Sigmoid colon (tissue), 7 donors: ENCODE results near the gene C11orf24. TPM values are rescaled to one million over a fixed set of nuclear protein-coding genes. Genes with fewer than 3 reads are reported as not detected.

Experiments
- DNase-seq: peaks from one replicate; pipeline ENCODE4 v3.0.0-alpha.2; 2019
- H3K27ac ChIP-seq, 4 donors: fragments of 200-600 bp; sonication (generic); one replicate each; pipeline ENCODE4 v1.5.1; 2016 to 2019; ENCODE audit warnings: mild to moderate bottlenecking in 1 of 4
- H3K27me3 ChIP-seq, 3 donors: fragments of 200-600 bp; sonication (generic); one replicate each; pipeline ENCODE4 v1.5.1; 2019; ENCODE audit warnings: mild to moderate bottlenecking in 1 of 3
- H3K36me3 ChIP-seq, 4 donors: fragments of 200-600 bp; sonication (generic); one replicate each; pipeline ENCODE4 v1.5.1; 2016 to 2019
- H3K4me1 ChIP-seq, 4 donors: fragments of 200-600 bp; sonication (generic); one replicate each; pipeline ENCODE4 v1.5.1; 2017 to 2019
- H3K4me3 ChIP-seq, 4 donors: fragments of 200-600 bp; sonication (generic); one replicate each; pipeline ENCODE4 v1.5.1; 2017 to 2019; ENCODE audit warnings: mild to moderate bottlenecking in 2 of 4, moderate library complexity in 1 of 4
- H3K9me3 ChIP-seq, 4 donors: fragments of 200-600 bp in 3 of 4; sonication (generic) in 3 of 4; one replicate each; pipeline versions ENCODE4 v1.5.1 to v1.6.1; 2013 to 2019
- EP300 ChIP-seq, 4 donors: sonication (generic); formaldehyde crosslinking; IDR thresholded peaks; one replicate each; pipeline ENCODE4 v1.6.1; 2017; ENCODE audit warnings: antibody characterized with exemption in 4 of 4
- POLR2A ChIP-seq, 2 donors: fragments of 450-650 bp; IDR thresholded peaks; one replicate each; pipeline ENCODE4 v1.6.1; 2016; ENCODE audit warnings: antibody characterized with exemption in 2 of 2, mild to moderate bottlenecking in 2 of 2, moderate library complexity in 2 of 2
- POLR2AphosphoS5 ChIP-seq, 4 donors: sonication (generic); formaldehyde crosslinking; IDR thresholded peaks; one replicate each; pipeline ENCODE4 v1.6.1; 2017; ENCODE audit warnings: antibody characterized with exemption in 4 of 4
- WGBS, 2 donors: extraction: QIAGEN DNeasy Blood & Tissue Kit; methylation state at CpG; one replicate each; pipeline ENCODE4 v1.1.7; 2013; 5-methylcytosine and 5-hydroxymethylcytosine counted together
- intact Hi-C: fragments of 100-400 bp; cut with DNase I; formaldehyde crosslinking; loops from one replicate; pipeline ENCODE4 v1.15.1; 2023
- polyA plus RNA-seq, 3 donors: library from polyadenylated mRNA; stranded (reverse); fragments of 200-250 nt; gene quantifications; one replicate each; pipeline ENCODE4 v1.2.3, GENCODE V29; 2013
- total RNA-seq, 4 donors: library from RNA; depleted of rRNA; stranded (reverse); fragments of >200 nt; gene quantifications; one replicate each; pipeline ENCODE4 v1.1.0, GENCODE V29; 2016
- TF ChIP-seq, protein P1 (sequence below), 4 experiments: fragments of 450-650 bp in 3 of 4; fragments of 200-600 bp in 1 of 4; IDR thresholded peaks; one replicate each; pipeline ENCODE4 v1.5.1; 2016 to 2019; ENCODE audit warnings: antibody characterized with exemption in 4 of 4, mild to moderate bottlenecking in 3 of 4, moderate library complexity in 2 of 4
- donor health status: healthy with polysubstance abuse.
- donor health status: Bipolar disorder and iron deficiency.
- donor health status: healthy.

C11orf24 gene
- total and polyA plus RNA-seq, 7 donors, result 13.7 to 70.3 (median 25.4) TPM

- Histone ChIP-seq H3K9me3 (peaks cover 0 to 4% (median 0%) of the 10 kb centered on the region in 4 donors), H3K27me3 (no peaks in the 10 kb centered on the region), H3K27ac (no peak overlapping the region), H3K4me3 (no peak overlapping the region), H3K4me1 (no peaks in the 10 kb centered on the region), H3K36me3 (no peaks in the 10 kb centered on the region)
- 91 to 93% methylated on average over 7 of the region's 7 CpGs for WGBS, 2 donors
- no peak for DNase-seq
- intact Hi-C loops, result no loop called here
- TF ChIP-seq EP300 (IDR thresholded peaks at IDR 0.05) (no peak), POLR2AphosphoS5 (IDR thresholded peaks at IDR 0.05) (no peak), POLR2A (IDR thresholded peaks at IDR 0.05) (no peak)
- TF ChIP-seq, protein P1, sequence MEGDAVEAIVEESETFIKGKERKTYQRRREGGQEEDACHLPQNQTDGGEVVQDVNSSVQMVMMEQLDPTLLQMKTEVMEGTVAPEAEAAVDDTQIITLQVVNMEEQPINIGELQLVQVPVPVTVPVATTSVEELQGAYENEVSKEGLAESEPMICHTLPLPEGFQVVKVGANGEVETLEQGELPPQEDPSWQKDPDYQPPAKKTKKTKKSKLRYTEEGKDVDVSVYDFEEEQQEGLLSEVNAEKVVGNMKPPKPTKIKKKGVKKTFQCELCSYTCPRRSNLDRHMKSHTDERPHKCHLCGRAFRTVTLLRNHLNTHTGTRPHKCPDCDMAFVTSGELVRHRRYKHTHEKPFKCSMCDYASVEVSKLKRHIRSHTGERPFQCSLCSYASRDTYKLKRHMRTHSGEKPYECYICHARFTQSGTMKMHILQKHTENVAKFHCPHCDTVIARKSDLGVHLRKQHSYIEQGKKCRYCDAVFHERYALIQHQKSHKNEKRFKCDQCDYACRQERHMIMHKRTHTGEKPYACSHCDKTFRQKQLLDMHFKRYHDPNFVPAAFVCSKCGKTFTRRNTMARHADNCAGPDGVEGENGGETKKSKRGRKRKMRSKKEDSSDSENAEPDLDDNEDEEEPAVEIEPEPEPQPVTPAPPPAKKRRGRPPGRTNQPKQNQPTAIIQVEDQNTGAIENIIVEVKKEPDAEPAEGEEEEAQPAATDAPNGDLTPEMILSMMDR (IDR thresholded peaks at IDR 0.05), result no peak
These were observed 40.2 kb downstream of the C11orf24 start for GRCh38 chr11:68231621-68232020.

GRCh38 chr11:68229601-68230000, 42.2 kb downstream of the C11orf24 start:
- H3K9me3 ChIP-seq, result peaks cover 0 to 4% (median 0%) of the 10 kb centered on the region in 4 donors
- TF ChIP-seq POLR2AphosphoS5 (IDR thresholded peaks at IDR 0.05), result no peak
- TF ChIP-seq, protein P1 (IDR thresholded peaks at IDR 0.05), result no peak
- TF ChIP-seq POLR2A (IDR thresholded peaks at IDR 0.05), result no peak
- TF ChIP-seq EP300 (IDR thresholded peaks at IDR 0.05), result no peak
- WGBS, 2 donors, result 80 to 83% methylated on average over 1 of the region's 1 CpG
- no peaks in the 10 kb centered on the region for H3K36me3 ChIP-seq
- DNase-seq, result no peak
- H3K4me3 ChIP-seq, result no peak overlapping the region
- no peaks in the 10 kb centered on the region for H3K27me3 ChIP-seq
- no peak overlapping the region for H3K27ac ChIP-seq
- intact Hi-C loops, result no loop called here
- no peaks in the 10 kb centered on the region for H3K4me1 ChIP-seq

DNA sequence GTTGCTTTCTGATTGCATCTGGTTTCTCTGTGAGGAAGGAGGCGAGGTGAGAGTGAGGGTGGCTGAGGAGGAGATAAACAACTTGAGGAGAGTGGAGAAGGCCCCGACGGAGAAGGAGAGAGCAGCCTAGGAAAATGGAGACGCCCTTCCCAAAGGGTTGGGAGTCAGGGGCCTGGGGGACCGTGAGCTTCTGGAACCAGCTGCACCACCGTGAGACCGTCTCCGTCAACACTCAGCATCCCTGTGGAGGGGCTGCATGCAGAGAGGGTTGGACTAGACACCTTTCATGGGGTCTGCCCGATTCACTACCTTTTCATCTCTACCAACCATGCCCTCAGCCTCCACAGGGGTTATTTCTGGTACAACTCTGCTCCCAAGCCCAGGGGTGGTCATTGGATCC, 45.4 kb downstream of the C11orf24 start:
- Histone ChIP-seq H3K9me3 (peaks cover 0 to 4% (median 0%) of the 10 kb centered on the region in 4 donors), H3K27ac (no peak overlapping the region), H3K27me3 (no peaks in the 10 kb centered on the region), H3K4me1 (no peaks in the 10 kb centered on the region), H3K4me3 (no peak overlapping the region), H3K36me3 (no peaks in the 10 kb centered on the region)
- WGBS, 2 donors, result 90 to 93% methylated on average over 9 of the region's 9 CpGs
- DNase-seq, result no peak
- intact Hi-C loops, result no loop called here
- TF ChIP-seq POLR2A (IDR thresholded peaks at IDR 0.05) (no peak), EP300 (IDR thresholded peaks at IDR 0.05) (no peak), POLR2AphosphoS5 (IDR thresholded peaks at IDR 0.05) (no peak)
- TF ChIP-seq, protein P1 (IDR thresholded peaks at IDR 0.05), result no peak

DNA sequence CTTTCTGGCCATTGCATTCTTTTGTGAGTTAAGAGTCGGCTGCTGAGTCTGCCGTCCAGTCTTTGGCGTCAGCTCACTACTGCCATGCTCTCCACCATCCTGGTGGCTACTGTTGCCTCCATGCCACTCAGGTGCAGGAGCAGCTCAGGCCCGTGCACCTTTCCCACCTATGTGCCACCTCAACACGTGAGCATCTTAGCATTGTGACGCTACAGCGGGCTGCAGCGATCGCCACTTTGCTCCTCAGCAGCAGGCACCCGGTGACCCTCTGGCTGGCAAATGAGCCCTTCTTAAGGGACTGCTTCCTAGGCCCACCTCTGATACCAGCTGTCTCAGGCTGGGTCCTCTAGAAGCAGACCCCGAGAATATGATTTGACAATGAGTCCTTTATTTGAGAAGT, 47.2 kb downstream of the C11orf24 start:
- Histone ChIP-seq H3K27me3 (no peaks in the 10 kb centered on the region), H3K36me3 (no peaks in the 10 kb centered on the region), H3K4me3 (no peak overlapping the region), H3K4me1 (no peaks in the 10 kb centered on the region), H3K27ac (no peak overlapping the region), H3K9me3 (peaks cover 0 to under 1% (median 0%) of the 10 kb centered on the region in 4 donors)
- TF ChIP-seq, protein P1 (IDR thresholded peaks at IDR 0.05), result no peak
- no peak for TF ChIP-seq POLR2AphosphoS5 (IDR thresholded peaks at IDR 0.05)
- TF ChIP-seq POLR2A (IDR thresholded peaks at IDR 0.05), result no peak
- no peak for TF ChIP-seq EP300 (IDR thresholded peaks at IDR 0.05)
- no peak for DNase-seq
- intact Hi-C loops, result no loop called here
- WGBS, 2 donors, result 93 to 94% methylated on average over 11 of the region's 11 CpGs

DNA sequence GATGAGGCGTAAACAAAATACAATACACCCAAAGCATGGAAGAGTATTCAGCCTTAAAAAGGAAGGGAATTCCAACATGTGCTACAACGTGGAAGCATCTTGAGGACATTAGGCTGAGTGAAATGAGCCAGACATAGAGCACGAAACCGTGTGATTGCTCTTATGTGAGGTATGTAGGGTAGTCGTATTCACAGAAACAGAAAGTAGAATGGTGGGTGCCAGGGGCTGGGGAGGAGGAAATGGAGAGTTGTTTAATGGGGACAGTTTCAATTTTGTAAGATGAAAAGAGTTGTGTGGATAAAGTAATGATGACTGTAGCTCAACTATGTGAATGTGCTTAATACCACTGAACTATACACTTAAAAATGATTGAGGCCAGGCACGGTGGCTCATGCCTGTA, 48.5 kb downstream of the C11orf24 start:
- Histone ChIP-seq H3K4me1 (no peaks in the 10 kb centered on the region), H3K4me3 (no peak overlapping the region), H3K36me3 (no peaks in the 10 kb centered on the region), H3K9me3 (no peaks in the 10 kb centered on the region), H3K27ac (no peak overlapping the region), H3K27me3 (no peaks in the 10 kb centered on the region)
- intact Hi-C loops, result no loop called here
- no peak for DNase-seq
- WGBS, 2 donors, result 79% methylated on average over 6 of the region's 6 CpGs
- TF ChIP-seq EP300 (IDR thresholded peaks at IDR 0.05), result no peak
- TF ChIP-seq POLR2A (IDR thresholded peaks at IDR 0.05), result no peak
- no peak for TF ChIP-seq POLR2AphosphoS5 (IDR thresholded peaks at IDR 0.05)
- TF ChIP-seq, protein P1 (IDR thresholded peaks at IDR 0.05), result no peak
